T-cell (primary cell): ENCODE results near the gene MAP2. TPM values are rescaled to one million over a fixed set of nuclear protein-coding genes. Genes with fewer than 3 reads are reported as not detected.

Source experiments
- ATAC-seq, 4 experiments: fragments of 200-7000 bp in 3 of 4; fragments of 150-1000 bp in 1 of 4; cut with Tn5 transposase; replicated peaks in 1 of 4; 1 replicate in 3 of 4; 2 replicates in 1 of 4; pipeline ENCODE4 v1.10.0; 2021; ENCODE audit warnings: moderate library complexity in 3 of 4, mild to moderate bottlenecking in 2 of 4, moderate number of reproducible peaks in 1 of 4
- CTCF ChIA-PET, 2 donors: fragments of 300-600 bp; sonication (Branson Sonifier 250); formaldehyde crosslinking; loops; one replicate each; lab custom pipeline; 2022; ENCODE audit warnings: antibody characterized with exemption in 2 of 2; lab: Charles Lee
- POLR2A ChIA-PET, 2 donors: fragments of 300-600 bp; sonication (Branson Sonifier 250); formaldehyde crosslinking; loops; one replicate each; lab custom pipeline; 2022; ENCODE audit warnings: antibody characterized with exemption in 2 of 2; lab: Charles Lee
- DNase-seq, 35 experiments: peaks; one replicate each; pipeline versions ENCODE4 v3.0.0 to v3.0.0-alpha.2; 2013 to 2023
- H3K27ac ChIP-seq: one replicate; pipeline ENCODE4 v1.5.1; 2013; ENCODE audit warnings: low read length
- H3K27me3 ChIP-seq, 2 experiments: replicated peaks in 1 of 2; 1 replicate in 1 of 2; 2 replicates in 1 of 2; pipeline versions ENCODE4 v1.6.1 to v1.7.0; 2013; ENCODE audit warnings: low read length in 1 of 2, mixed read lengths in 1 of 2; ENCODE audit not compliant: control insufficient read depth in 2 of 2, insufficient read depth in 2 of 2; ENCODE audit errors: extremely low read depth in 1 of 2
- H3K36me3 ChIP-seq, 2 donors: 1 replicate in 1 of 2; 2 replicates in 1 of 2; pipeline versions ENCODE4 v1.6.1 to v1.7.0; 2013; ENCODE audit warnings: low read length in 1 of 2; ENCODE audit not compliant: control insufficient read depth in 2 of 2, insufficient read depth in 1 of 2; ENCODE audit errors: extremely low read depth in 1 of 2
- H3K4me1 ChIP-seq, 2 experiments: 1 replicate in 1 of 2; 2 replicates in 1 of 2; pipeline versions ENCODE4 v1.6.1 to v1.7.0; 2013; ENCODE audit warnings: low read length in 2 of 2, mixed read lengths in 1 of 2; ENCODE audit not compliant: insufficient read depth in 2 of 2, control insufficient read depth in 1 of 2; ENCODE audit errors: extremely low read depth in 1 of 2
- H3K4me3 ChIP-seq, 2 donors: 1 replicate in 1 of 2; 2 replicates in 1 of 2; pipeline versions ENCODE4 v1.5.1 to v1.7.0; 2013; ENCODE audit warnings: mild to moderate bottlenecking in 2 of 2, low read length in 1 of 2, moderate library complexity in 1 of 2; ENCODE audit not compliant: control insufficient read depth in 1 of 2; ENCODE audit errors: extremely low read depth in 1 of 2
- H3K9me3 ChIP-seq: 2 replicates; pipeline ENCODE4 v1.7.0; 2013
- H3K27ac Mint-ChIP-seq, 2 donors: one replicate each; pipeline ENCODE4 v1.8.0; 2020 to 2021; ENCODE audit warnings: mild to moderate bottlenecking in 2 of 2, mixed read lengths in 2 of 2
- H3K27me3 Mint-ChIP-seq, 2 donors: one replicate each; pipeline ENCODE4 v1.8.0; 2021 to 2022; ENCODE audit warnings: mixed read lengths in 2 of 2
- H3K36me3 Mint-ChIP-seq: one replicate; pipeline ENCODE4 v1.8.0; 2021; ENCODE audit warnings: mixed read lengths
- H3K4me1 Mint-ChIP-seq, 3 donors: one replicate each; pipeline ENCODE4 v1.8.0; 2020 to 2022; ENCODE audit warnings: mixed read lengths in 3 of 3, mild to moderate bottlenecking in 1 of 3
- H3K4me3 Mint-ChIP-seq, 3 donors: one replicate each; pipeline ENCODE4 v1.8.0; 2020 to 2022; ENCODE audit warnings: mild to moderate bottlenecking in 3 of 3, mixed read lengths in 3 of 3, moderate library complexity in 3 of 3
- H3K9me3 Mint-ChIP-seq, 3 donors: one replicate each; pipeline ENCODE4 v1.8.0; 2020 to 2022; ENCODE audit warnings: mixed read lengths in 3 of 3
- WGBS: methylation state at CpG from one replicate; pipeline ENCODE4 v1.1.5; 2013; ENCODE audit warnings: missing lambda C conversion rate; ENCODE audit not compliant: insufficient coverage; 5-methylcytosine and 5-hydroxymethylcytosine counted together
- total RNA-seq, 35 experiments: library from RNA in 6 of 35; stranded (reverse) in 6 of 35; fragments of 120-200 nt in 1 of 35; gene quantifications; one replicate each; pipeline versions ENCODE4 v1.2.1 to v1.2.4 and lab custom pipeline; 2013 to 2026

MAP2 gene
- total RNA-seq, 5 donors from 2014 or later (not counting 1 experiment from before 2014, with no cell fraction given): 0.35 to 0.86 (median 0.46) TPM

GRCh38 chr2:209696836-209697711 is 273.2 kb downstream of the MAP2 start:
- no peaks in the 10 kb centered on the region for H3K9me3 ChIP-seq
- DNase-seq: no peak

GRCh38 chr2:209702775-209703174 is 278.9 kb downstream of the MAP2 start:
- no peak for ATAC-seq
- Histone ChIP-seq H3K27me3 (no peaks in the 10 kb centered on the region), H3K27ac (no peak overlapping the region), H3K4me3 (no peak overlapping the region), H3K9me3 (no peaks in the 10 kb centered on the region), H3K36me3 (no peaks in the 10 kb centered on the region), H3K4me1 (no peaks in the 10 kb centered on the region)
- Mint-ChIP-seq H3K36me3 (no peaks in the 10 kb centered on the region), H3K4me1 (no peaks in the 10 kb centered on the region), H3K27me3 (no peaks in the 10 kb centered on the region), H3K9me3 (no peaks in the 10 kb centered on the region), H3K4me3 (no peak overlapping the region), H3K27ac (no peak overlapping the region)
- WGBS: no CpG with 5 or more reads among the region's 2 CpGs
- CTCF ChIA-PET: no interaction called here
- no peak for DNase-seq
- POLR2A ChIA-PET: no interaction called here

More at GRCh38 chr2:209696836-209697711, 273.2 kb downstream of the MAP2 start:
- ATAC-seq: no peak
- no peak overlapping the region for H3K27ac ChIP-seq
- Mint-ChIP-seq H3K9me3 (peaks cover 0 to 14% (median 2%) of the 10 kb centered on the region in 3 donors), H3K4me1 (peaks cover 0 to 3% (median 0%) of the 10 kb centered on the region in 3 donors), H3K27ac (no peak overlapping the region), H3K27me3 (no peaks in the 10 kb centered on the region), H3K36me3 (no peaks in the 10 kb centered on the region), H3K4me3 (no peak overlapping the region)
- H3K4me1 ChIP-seq: no peaks in the 10 kb centered on the region
- WGBS: no CpG with 5 or more reads among the region's 8 CpGs
- no peaks in the 10 kb centered on the region for H3K36me3 ChIP-seq
- H3K27me3 ChIP-seq: no peaks in the 10 kb centered on the region
- POLR2A ChIA-PET: no interaction called here
- no peak overlapping the region for H3K4me3 ChIP-seq
- CTCF ChIA-PET: no interaction called here

- H3K27ac Mint-ChIP-seq: no peak overlapping the region
- Histone ChIP-seq H3K36me3 (no peaks in the 10 kb centered on the region), H3K27ac (no peak overlapping the region), H3K9me3 (no peaks in the 10 kb centered on the region), H3K4me1 (no peaks in the 10 kb centered on the region), H3K4me3 (no peak overlapping the region), H3K27me3 (no peaks in the 10 kb centered on the region)
- ChIA-PET CTCF (no interaction called here), POLR2A (no interaction called here)
- no peaks in the 10 kb centered on the region for H3K9me3 Mint-ChIP-seq
- no peaks in the 10 kb centered on the region for H3K36me3 Mint-ChIP-seq
- ATAC-seq (no peak), DNase-seq (no peak)
- H3K4me3 Mint-ChIP-seq: no peak overlapping the region
- no peaks in the 10 kb centered on the region for H3K4me1 Mint-ChIP-seq
- no peaks in the 10 kb centered on the region for H3K27me3 Mint-ChIP-seq
Measured at GRCh38 chr2:209713219-209713618, 289.4 kb downstream of the MAP2 start.

- H3K4me3 ChIP-seq: no peak overlapping the region
- DNase-seq (no peak), ATAC-seq (no peak)
- POLR2A ChIA-PET: no interaction called here
- no peaks in the 10 kb centered on the region for H3K4me1 ChIP-seq
- no peak overlapping the region for H3K27ac ChIP-seq
- H3K27me3 ChIP-seq: no peaks in the 10 kb centered on the region
- no peak overlapping the region for H3K27ac Mint-ChIP-seq
- no peaks in the 10 kb centered on the region for H3K4me1 Mint-ChIP-seq
- H3K4me3 Mint-ChIP-seq: no peak overlapping the region
- WGBS: 100% methylated on average over 1 of the region's 5 CpGs
- H3K36me3 ChIP-seq: no peaks in the 10 kb centered on the region
- H3K9me3 ChIP-seq: no peaks in the 10 kb centered on the region
- H3K27me3 Mint-ChIP-seq: no peaks in the 10 kb centered on the region
- H3K36me3 Mint-ChIP-seq: no peaks in the 10 kb centered on the region
- CTCF ChIA-PET: no interaction called here
- peaks cover 0 to 4% (median 2%) of the 10 kb centered on the region in 3 donors for H3K9me3 Mint-ChIP-seq
Measured at GRCh38 chr2:209719034-209719433, 295.2 kb downstream of the MAP2 start.

GRCh38 chr2:209721497-209721896 is 297.6 kb downstream of the MAP2 start:
- Mint-ChIP-seq H3K27ac (no peak overlapping the region), H3K4me1 (no peaks in the 10 kb centered on the region), H3K9me3 (peaks cover 0 to 4% (median 2%) of the 10 kb centered on the region in 3 donors), H3K27me3 (no peaks in the 10 kb centered on the region), H3K36me3 (no peaks in the 10 kb centered on the region), H3K4me3 (no peak overlapping the region)
- ChIA-PET POLR2A (no interaction called here), CTCF (no interaction called here)
- Histone ChIP-seq H3K36me3 (no peaks in the 10 kb centered on the region), H3K4me3 (no peak overlapping the region), H3K4me1 (no peaks in the 10 kb centered on the region), H3K27ac (no peak overlapping the region), H3K9me3 (no peaks in the 10 kb centered on the region), H3K27me3 (no peaks in the 10 kb centered on the region)
- no peak for ATAC-seq
- DNase-seq: no peak

- Mint-ChIP-seq H3K9me3 (peaks cover 0 to 5% (median 0%) of the 10 kb centered on the region in 3 donors), H3K4me3 (no peak overlapping the region), H3K27me3 (peaks cover 0 to 2% of the 10 kb centered on the region in 2 donors), H3K4me1 (no peaks in the 10 kb centered on the region), H3K27ac (no peak overlapping the region), H3K36me3 (no peaks in the 10 kb centered on the region)
- ChIA-PET POLR2A (no interaction called here), CTCF (no interaction called here)
- no peak overlapping the region for H3K27ac ChIP-seq
- WGBS: no CpG with 5 or more reads among the region's 2 CpGs
- ATAC-seq (no peak), DNase-seq (no peak)
- no peak overlapping the region for H3K4me3 ChIP-seq
- H3K36me3 ChIP-seq: no peaks in the 10 kb centered on the region
- H3K9me3 ChIP-seq: no peaks in the 10 kb centered on the region
- no peaks in the 10 kb centered on the region for H3K4me1 ChIP-seq
- no peaks in the 10 kb centered on the region for H3K27me3 ChIP-seq
Measured at GRCh38 chr2:209726311-209726710, 302.5 kb downstream of the MAP2 start.
